ENCODE data around the gene PRKCB.

PRKCB gene

DNA sequence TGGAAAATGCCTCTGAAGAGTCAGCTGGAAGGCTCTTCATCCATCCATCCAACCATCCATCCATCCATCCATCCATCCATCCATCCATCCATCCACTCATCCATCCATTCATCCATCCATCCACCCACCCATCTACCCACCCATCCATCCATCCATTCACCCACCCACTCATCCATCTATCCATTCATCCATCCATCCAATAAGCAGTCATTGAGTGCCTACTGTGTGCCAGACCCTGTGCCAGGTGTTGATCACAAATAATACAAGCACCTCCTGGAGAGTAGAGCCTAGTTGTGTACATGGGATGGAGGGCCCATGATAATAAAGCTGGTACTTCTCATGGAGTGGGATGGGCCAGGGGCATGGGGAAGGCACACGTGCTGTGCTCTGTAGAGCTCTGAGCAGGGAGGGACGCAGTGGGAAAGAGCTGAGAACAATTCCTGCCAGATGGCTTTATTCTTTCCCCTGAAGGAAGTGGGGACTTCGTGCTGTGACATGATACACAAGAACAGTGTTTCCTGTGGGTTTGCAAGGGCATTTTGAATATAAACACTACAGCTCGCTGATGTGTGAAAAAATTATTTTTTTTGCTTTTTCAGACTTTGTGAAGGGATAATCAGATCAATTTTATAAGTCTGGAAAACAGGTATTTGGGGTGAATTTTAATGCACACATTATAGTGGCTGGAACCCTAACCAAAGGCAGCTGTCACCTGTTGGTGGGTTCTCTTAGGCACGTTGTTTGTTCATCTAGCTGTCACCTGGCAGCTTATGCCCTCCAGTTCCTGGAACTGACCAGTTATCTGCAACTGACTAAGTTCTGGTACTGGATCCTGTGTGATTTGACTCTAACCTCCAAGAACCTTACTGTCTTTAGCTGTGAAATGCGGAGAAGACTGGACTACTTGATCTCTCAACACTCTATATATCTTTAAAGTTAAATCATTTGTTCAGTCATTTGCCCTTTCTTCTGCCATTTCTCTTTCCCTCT lies 61.3 kb downstream of the PRKCB start:
- TF ChIP-seq MYC (IDR thresholded peaks at IDR 0.05; ENCODE audit: low read depth, low read length) (no peak), POLR2A (IDR thresholded peaks at IDR 0.05; ENCODE audit: extremely low read depth, insufficient read length) (no peak)
- TF ChIP-seq, protein P1, sequence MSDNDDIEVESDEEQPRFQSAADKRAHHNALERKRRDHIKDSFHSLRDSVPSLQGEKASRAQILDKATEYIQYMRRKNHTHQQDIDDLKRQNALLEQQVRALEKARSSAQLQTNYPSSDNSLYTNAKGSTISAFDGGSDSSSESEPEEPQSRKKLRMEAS (IDR thresholded peaks at IDR 0.05; ENCODE audit: low read depth, low read length), result no peak
- TF ChIP-seq, protein P2, sequence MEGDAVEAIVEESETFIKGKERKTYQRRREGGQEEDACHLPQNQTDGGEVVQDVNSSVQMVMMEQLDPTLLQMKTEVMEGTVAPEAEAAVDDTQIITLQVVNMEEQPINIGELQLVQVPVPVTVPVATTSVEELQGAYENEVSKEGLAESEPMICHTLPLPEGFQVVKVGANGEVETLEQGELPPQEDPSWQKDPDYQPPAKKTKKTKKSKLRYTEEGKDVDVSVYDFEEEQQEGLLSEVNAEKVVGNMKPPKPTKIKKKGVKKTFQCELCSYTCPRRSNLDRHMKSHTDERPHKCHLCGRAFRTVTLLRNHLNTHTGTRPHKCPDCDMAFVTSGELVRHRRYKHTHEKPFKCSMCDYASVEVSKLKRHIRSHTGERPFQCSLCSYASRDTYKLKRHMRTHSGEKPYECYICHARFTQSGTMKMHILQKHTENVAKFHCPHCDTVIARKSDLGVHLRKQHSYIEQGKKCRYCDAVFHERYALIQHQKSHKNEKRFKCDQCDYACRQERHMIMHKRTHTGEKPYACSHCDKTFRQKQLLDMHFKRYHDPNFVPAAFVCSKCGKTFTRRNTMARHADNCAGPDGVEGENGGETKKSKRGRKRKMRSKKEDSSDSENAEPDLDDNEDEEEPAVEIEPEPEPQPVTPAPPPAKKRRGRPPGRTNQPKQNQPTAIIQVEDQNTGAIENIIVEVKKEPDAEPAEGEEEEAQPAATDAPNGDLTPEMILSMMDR (IDR thresholded peaks at IDR 0.05; ENCODE audit: low read depth, low read length), result no peak
- H3K4me3 ChIP-seq (ENCODE audit: low read depth, low read length), result no peak overlapping the region
- no peak for DNase-seq (ENCODE audit: low read depth)

DNA sequence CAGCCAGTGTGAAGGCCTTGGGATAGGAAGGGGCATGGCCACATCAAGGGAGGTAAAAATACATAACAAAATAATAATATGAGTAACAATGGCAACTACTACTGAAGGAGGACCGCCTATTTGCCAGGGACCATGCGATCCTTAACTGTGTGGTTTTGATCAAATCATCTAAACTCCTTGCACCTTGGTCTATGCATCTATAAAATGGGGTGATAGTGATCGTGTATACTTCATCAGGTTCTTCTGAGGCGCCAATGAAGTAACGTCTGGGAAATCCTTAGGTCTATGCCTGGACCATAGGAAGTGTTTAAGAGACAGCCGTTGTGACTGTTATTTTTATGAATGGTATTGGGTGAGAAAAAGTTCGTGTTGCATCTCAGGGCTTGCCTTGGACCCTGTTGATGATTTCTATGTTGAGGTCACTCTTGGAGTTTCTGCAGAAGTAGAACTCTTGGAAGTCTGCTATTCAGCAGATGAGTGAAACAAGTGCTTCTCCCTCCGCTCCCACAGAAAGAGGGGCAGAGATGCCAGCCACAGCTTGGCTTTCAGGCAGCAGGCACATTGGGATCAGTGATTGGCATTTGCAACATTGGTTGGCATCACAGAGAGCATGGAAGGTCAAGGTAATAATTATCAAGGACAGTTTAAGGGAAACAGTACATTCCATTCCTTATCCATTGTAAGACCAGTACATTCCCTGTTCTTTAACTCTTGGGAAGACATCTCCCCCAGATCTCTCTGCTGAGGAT lies 63.1 kb downstream of the PRKCB start:
- TF ChIP-seq, protein P1 (IDR thresholded peaks at IDR 0.05; ENCODE audit: low read depth, low read length), result no peak
- TF ChIP-seq POLR2A (IDR thresholded peaks at IDR 0.05; ENCODE audit: extremely low read depth, insufficient read length) (no peak), MYC (IDR thresholded peaks at IDR 0.05; ENCODE audit: low read depth, low read length) (no peak)
- TF ChIP-seq, protein P2 (IDR thresholded peaks at IDR 0.05; ENCODE audit: low read depth, low read length), result no peak
- no peak overlapping the region for H3K4me3 ChIP-seq (ENCODE audit: low read depth, low read length)
- no peak for DNase-seq (ENCODE audit: low read depth)

DNA sequence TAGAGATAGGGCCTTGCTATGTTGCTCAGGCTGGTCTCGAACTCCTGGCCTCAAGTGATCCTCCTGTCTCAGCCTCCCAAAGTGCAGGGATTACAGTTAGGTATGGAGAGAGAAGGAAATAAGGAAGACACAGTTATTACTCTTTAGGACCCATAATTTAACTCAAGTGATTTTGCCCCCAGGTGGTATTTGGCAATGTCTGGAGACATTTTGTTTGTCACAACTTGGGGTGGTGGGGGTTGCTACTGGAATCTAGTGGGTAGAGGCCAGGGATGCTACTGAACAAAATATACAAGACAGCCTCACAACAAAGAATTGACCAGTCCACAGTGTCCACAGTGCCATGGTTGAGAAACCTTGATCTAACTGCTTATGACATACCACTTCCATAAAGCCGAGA lies 64.1 kb downstream of the PRKCB start:
- TF ChIP-seq POLR2A (IDR thresholded peaks at IDR 0.05; ENCODE audit: extremely low read depth, insufficient read length) (no peak), MYC (IDR thresholded peaks at IDR 0.05; ENCODE audit: low read depth, low read length) (no peak)
- TF ChIP-seq, protein P1 (IDR thresholded peaks at IDR 0.05; ENCODE audit: low read depth, low read length), result no peak
- TF ChIP-seq, protein P2 (IDR thresholded peaks at IDR 0.05; ENCODE audit: low read depth, low read length), result no peak
- no peak overlapping the region for H3K4me3 ChIP-seq (ENCODE audit: low read depth, low read length)
- no peak for DNase-seq (ENCODE audit: low read depth)

DNA sequence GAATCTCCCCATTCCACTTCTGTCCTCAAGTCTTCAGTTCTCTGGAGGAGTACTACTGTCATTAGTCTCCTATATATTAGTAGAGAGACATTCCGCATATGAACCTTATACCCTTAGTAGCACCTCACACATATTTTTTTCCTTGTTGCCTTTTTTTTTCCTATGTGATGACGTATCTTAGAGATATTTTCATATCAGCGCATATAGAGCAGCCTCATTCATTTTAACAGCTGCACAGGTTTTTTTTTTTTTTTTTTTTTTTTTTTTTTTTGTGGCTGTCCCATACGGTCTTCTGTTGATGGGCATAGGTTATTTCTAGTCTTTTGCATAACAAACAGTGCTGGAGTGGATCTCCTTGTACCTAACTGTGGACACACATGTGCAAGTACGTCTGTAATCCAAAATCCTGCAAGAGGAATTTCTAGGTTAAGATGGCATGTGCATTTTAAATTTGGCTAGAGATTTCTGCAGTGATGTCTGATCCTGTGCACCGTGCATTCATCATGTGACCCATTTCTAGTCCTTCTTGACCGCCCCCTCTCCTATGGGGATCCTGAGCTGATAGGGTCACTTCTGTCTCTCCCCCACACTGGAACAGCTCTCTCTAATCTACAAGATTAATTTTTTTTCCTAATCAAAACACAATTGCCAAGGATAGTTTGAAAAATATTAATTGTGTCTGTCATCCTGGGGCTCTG lies 64.8 kb downstream of the PRKCB start:
- H3K4me3 ChIP-seq (ENCODE audit: low read depth, low read length), result peak overlapping the region; percentile 13
- TF ChIP-seq MYC (IDR thresholded peaks at IDR 0.05; ENCODE audit: low read depth, low read length), result no peak
- TF ChIP-seq POLR2A (IDR thresholded peaks at IDR 0.05; ENCODE audit: extremely low read depth, insufficient read length), result no peak
- TF ChIP-seq, protein P1 (IDR thresholded peaks at IDR 0.05; ENCODE audit: low read depth, low read length), result peak; percentile 55
- TF ChIP-seq, protein P2 (IDR thresholded peaks at IDR 0.05; ENCODE audit: low read depth, low read length), result no peak
- peak; percentile 34 for DNase-seq (ENCODE audit: low read depth)

Data from NB4 (cell line).